KOPT-K1 (cell line): ENCODE data around the gene BLOC1S4.
"Not testable (repeated sequence)": the region's sequence is repeated elsewhere in the genome, so short reads cannot be mapped to it uniquely, and the experiment has no call there.

Experiments
- H3K27ac ChIP-seq: fragments of 200-600 bp; sonication (generic); 2 replicates; pipeline ENCODE4 v1.5.1; 2016; ENCODE audit warnings: antibody characterized with exemption, mild to moderate bottlenecking, low read depth, low read length; ENCODE audit not compliant: poor library complexity, severe bottlenecking
- H3K36me3 ChIP-seq: fragments of 200-600 bp; sonication (generic); 2 replicates; pipeline ENCODE4 v1.5.1; 2017; ENCODE audit warnings: antibody characterized with exemption, mild to moderate bottlenecking, low read length, moderate library complexity; ENCODE audit not compliant: insufficient read depth
- H3K9me3 ChIP-seq: fragments of 200-600 bp; sonication (generic); 2 replicates; pipeline ENCODE4 v1.5.1; 2017; ENCODE audit warnings: antibody characterized with exemption, low read length, mild to moderate bottlenecking; ENCODE audit not compliant: insufficient read depth, poor library complexity, severe bottlenecking

Gene BLOC1S4

GRCh38 chr4:6721121-6721520 lies 5.1 kb downstream of the BLOC1S4 start:
- no peak overlapping the region for H3K27ac ChIP-seq
- no peaks in the 10 kb centered on the region for H3K36me3 ChIP-seq
- H3K9me3 ChIP-seq = no peaks in the 10 kb centered on the region

- no peaks in the 10 kb centered on the region for H3K36me3 ChIP-seq
- no peaks in the 10 kb centered on the region for H3K9me3 ChIP-seq
- no peak overlapping the region for H3K27ac ChIP-seq
These were observed 6.9 kb downstream of the BLOC1S4 start for GRCh38 chr4:6722891-6723290.

- Histone ChIP-seq H3K36me3 (no peaks in the 10 kb centered on the region), H3K9me3 (no peaks in the 10 kb centered on the region), H3K27ac (no peak overlapping the region)
These were observed 7.9 kb downstream of the BLOC1S4 start for GRCh38 chr4:6723851-6724250.

- Histone ChIP-seq H3K27ac (no peak overlapping the region), H3K36me3 (no peaks in the 10 kb centered on the region), H3K9me3 (no peaks in the 10 kb centered on the region)
These were observed 8.6 kb downstream of the BLOC1S4 start for GRCh38 chr4:6724421-6725111.

GRCh38 chr4:6725427-6725961 lies 9.5 kb downstream of the BLOC1S4 start:
- H3K9me3 ChIP-seq, H3K27ac ChIP-seq, H3K36me3 ChIP-seq: not testable (repeated sequence)

GRCh38 chr4:6727081-6727942 lies 11.3 kb downstream of the BLOC1S4 start:
- H3K27ac ChIP-seq = no peak overlapping the region
- H3K36me3 ChIP-seq = no peaks in the 10 kb centered on the region
- no peaks in the 10 kb centered on the region for H3K9me3 ChIP-seq

- Histone ChIP-seq H3K36me3 (no peaks in the 10 kb centered on the region), H3K27ac (no peak overlapping the region), H3K9me3 (no peaks in the 10 kb centered on the region)
These were observed 11.9 kb downstream of the BLOC1S4 start for GRCh38 chr4:6727943-6728250.

- Histone ChIP-seq H3K36me3 (no peaks in the 10 kb centered on the region), H3K27ac (no peak overlapping the region), H3K9me3 (no peaks in the 10 kb centered on the region)
These were observed 12.5 kb downstream of the BLOC1S4 start for GRCh38 chr4:6728320-6729029.

GRCh38 chr4:6730603-6731317 lies 14.8 kb downstream of the BLOC1S4 start:
- no peaks in the 10 kb centered on the region for H3K9me3 ChIP-seq
- H3K36me3 ChIP-seq = no peaks in the 10 kb centered on the region
- no peak overlapping the region for H3K27ac ChIP-seq

GRCh38 chr4:6731318-6731675 lies 15.3 kb downstream of the BLOC1S4 start:
- Histone ChIP-seq H3K9me3 (no peaks in the 10 kb centered on the region), H3K27ac (no peak overlapping the region), H3K36me3 (no peaks in the 10 kb centered on the region)

- H3K9me3 ChIP-seq = no peaks in the 10 kb centered on the region
- no peak overlapping the region for H3K27ac ChIP-seq
- H3K36me3 ChIP-seq = no peaks in the 10 kb centered on the region
These were observed 15.8 kb downstream of the BLOC1S4 start for GRCh38 chr4:6731780-6732179.

GRCh38 chr4:6732441-6733357 lies 16.7 kb downstream of the BLOC1S4 start:
- H3K36me3 ChIP-seq = no peaks in the 10 kb centered on the region
- H3K27ac ChIP-seq = no peak overlapping the region
- H3K9me3 ChIP-seq = no peaks in the 10 kb centered on the region

GRCh38 chr4:6733358-6734164 lies 17.6 kb downstream of the BLOC1S4 start:
- Histone ChIP-seq H3K27ac (no peak overlapping the region), H3K9me3 (no peaks in the 10 kb centered on the region), H3K36me3 (no peaks in the 10 kb centered on the region)
